ENCODE results near the gene CSPG4. TPM values are rescaled to one million over a fixed set of nuclear protein-coding genes. Genes with fewer than 3 reads are reported as not detected.

The CSPG4 gene
- total and polyA plus RNA-seq, 9 donors = 3.3 to 30.0 (median 5.2) TPM

- peak in 1 of 5 donors; percentile 54 for DNase-seq
- Histone ChIP-seq H3K36me3 (no peaks in the 10 kb centered on the region), H3K27me3 (no peaks in the 10 kb centered on the region), H3K4me3 (no peak overlapping the region), H3K4me1 (ENCODE audit: insufficient read depth) (peaks cover 10% of the 10 kb centered on the region), H3K27ac (peak overlapping the region in 1 of 2 donors; percentile 52), H3K9me3 (no peaks in the 10 kb centered on the region)
- intact Hi-C loops (cut with DNase I) = loop anchor here in 3 of 4 donors (5.0 to 10.0 kb wide), 3 partner anchors 47 to 71 kb away; no protein-coding TSS in a partner anchor
- no peak for TF ChIP-seq POLR2A (IDR thresholded peaks at IDR 0.05)
- TF ChIP-seq CTCF (IDR thresholded peaks at IDR 0.05) = no peak
- no peak for TF ChIP-seq EP300 (IDR thresholded peaks at IDR 0.05)
- 91 to 92% (median 91%) methylated on average over 14 of the region's 14 CpGs for WGBS, 3 donors
Measured at GRCh38 chr15:75733761-75734651, 21.4 kb upstream of the CSPG4 start.

GRCh38 chr15:75732809-75733451, 20.3 kb upstream of the CSPG4 start:
- TF ChIP-seq CTCF (IDR thresholded peaks at IDR 0.05) = peak; percentile 70 to 87 (median 80)
- TF ChIP-seq POLR2A (IDR thresholded peaks at IDR 0.05) = no peak
- intact Hi-C loops (cut with DNase I) = loop anchor here in 3 of 4 donors (5.0 to 10.0 kb wide), 3 partner anchors 46 to 72 kb away; no protein-coding TSS in a partner anchor
- Histone ChIP-seq H3K27ac (no peak overlapping the region), H3K4me1 (ENCODE audit: insufficient read depth) (peaks cover 10% of the 10 kb centered on the region), H3K9me3 (no peaks in the 10 kb centered on the region), H3K36me3 (no peaks in the 10 kb centered on the region), H3K27me3 (no peaks in the 10 kb centered on the region), H3K4me3 (no peak overlapping the region)
- WGBS, 3 donors = 21 to 26% (median 23%) methylated on average over 12 of the region's 12 CpGs
- peak; percentile 65 to 83 (median 82) for DNase-seq

GRCh38 chr15:75732177-75732808, 19.6 kb upstream of the CSPG4 start:
- Histone ChIP-seq H3K27me3 (no peaks in the 10 kb centered on the region), H3K4me3 (peak overlapping the region; percentile 17), H3K27ac (peak overlapping the region; percentile 12 to 52), H3K9me3 (no peaks in the 10 kb centered on the region), H3K4me1 (ENCODE audit: insufficient read depth) (peaks cover 6% of the 10 kb centered on the region), H3K36me3 (no peaks in the 10 kb centered on the region)
- WGBS, 3 donors = 24 to 33% (median 28%) methylated on average over 11 to 16 of the region's 16 CpGs
- DNase-seq = peak in 2 of 5 donors; percentile 59 to 63
- TF ChIP-seq EP300 (IDR thresholded peaks at IDR 0.05) (no peak), CTCF (IDR thresholded peaks at IDR 0.05) (no peak), POLR2A (IDR thresholded peaks at IDR 0.05) (no peak)
- intact Hi-C loops (cut with DNase I) = loop anchor here in 3 of 4 donors (5.0 to 10.0 kb wide), 3 partner anchors 45 to 73 kb away; no protein-coding TSS in a partner anchor

Data from ovary (tissue), 9 donors.